Measurements from ENCODE around the gene TNNT2. TPM values are rescaled to one million over a fixed set of nuclear protein-coding genes. Genes with fewer than 3 reads are reported as not detected.

The TNNT2 gene
- total and polyA plus RNA-seq, 2 donors (not counting 3 experiments of a cell fraction or from before 2014, with no cell fraction given) = not detected

GRCh38 chr1:201386208-201386607 lies 8.7 kb upstream of the TNNT2 start:
- Histone ChIP-seq H3K36me3 (ENCODE audit: control insufficient read depth in 2 of 2, extremely low read depth in 1 of 2, insufficient read depth in 2 of 2, low read length in 2 of 2) (no peaks in the 10 kb centered on the region), H3K9me1 (replicated peaks; ENCODE audit: control insufficient read depth, extremely low read depth, insufficient read depth, low read length) (no peaks in the 10 kb centered on the region), H3K9ac (replicated peaks; ENCODE audit: extremely low read depth, insufficient read depth, low read length) (no peak overlapping the region), H4K20me1 (replicated peaks; ENCODE audit: control insufficient read depth, extremely low read depth, insufficient read depth, low read length) (no peaks in the 10 kb centered on the region), H2AFZ (ENCODE audit: low read depth, low read length) (no peak overlapping the region), H3K4me1 (ENCODE audit: control insufficient read depth, extremely low read depth, insufficient read depth, low read length) (no peaks in the 10 kb centered on the region), H3K4me3 (replicated peaks in 1 of 3; ENCODE audit: insufficient read depth in 1 of 3, low read depth in 1 of 3, low read length in 3 of 3) (no peak overlapping the region), H3K27ac (ENCODE audit: insufficient read depth, low read depth, low read length) (no peak overlapping the region), H3K27me3 (ENCODE audit: control insufficient read depth in 2 of 2, insufficient read depth in 2 of 2, low read length in 2 of 2) (peaks cover 0 to 7% of the 10 kb centered on the region in 2 experiments), H3K9me3 (replicated peaks; ENCODE audit: control insufficient read depth, insufficient read depth, low read length) (no peaks in the 10 kb centered on the region), H3K79me2 (ENCODE audit: control insufficient read depth, insufficient read depth, low read length) (no peaks in the 10 kb centered on the region), H3K4me2 (ENCODE audit: insufficient read depth, low read length) (no peak overlapping the region)
- CTCF ChIA-PET = interaction anchor here (0.7 to 1.8 kb wide), 4 partner anchors 9 to 127 kb away, joined by 3 to 4 read pairs (median 4); no protein-coding TSS in a partner anchor
- no peak for TF ChIP-seq CTCF (IDR thresholded peaks at IDR 0.05; ENCODE audit: extremely low read depth in 1 of 2, insufficient read depth in 1 of 2, low read depth in 1 of 2, low read length in 2 of 2)
- no peak for TF ChIP-seq FOS (IDR thresholded peaks at IDR 0.05; ENCODE audit: borderline replicate concordance, insufficient read depth, low read length)
- no peak for TF ChIP-seq POLR2AphosphoS5 (IDR thresholded peaks at IDR 0.05; ENCODE audit: insufficient read depth, low read depth, low read length)
- no peak for TF ChIP-seq MYC (IDR thresholded peaks at IDR 0.05; ENCODE audit: low read depth, low read length)
- TF ChIP-seq POLR2A (IDR thresholded peaks at IDR 0.05; ENCODE audit: low read depth, low read length) = no peak
- no peak for TF ChIP-seq EZH2 (IDR thresholded peaks at IDR 0.05; ENCODE audit: borderline replicate concordance, low read depth, low read length, severe bottlenecking)
- no peak for TF ChIP-seq JUN (IDR thresholded peaks at IDR 0.05; ENCODE audit: borderline replicate concordance, insufficient read depth, insufficient read length, low read depth)
- no peak for TF ChIP-seq GATA2 (IDR thresholded peaks at IDR 0.05; ENCODE audit: insufficient read depth, insufficient read length, low read depth, low read length)
- no peak for TF ChIP-seq MAX (IDR thresholded peaks at IDR 0.05; ENCODE audit: insufficient read depth, insufficient read length)
- no peak for FAIRE-seq
- dilution Hi-C loops (cut with MboI; ENCODE audit: extremely low pct_ligation_motif_present, low sequenced_read_pairs) (no loop called here), intact Hi-C loops (cut with micrococcal nuclease) (no loop called here)
- POLR2A ChIA-PET = no interaction called here
- BruUV-seq (replicated peaks) = no TSS peak
- no peak for DNase-seq (ENCODE audit: low read depth, low spot score)

Measured in endothelial cell of umbilical vein (primary cell).